GM12878 (cell line): ENCODE data around the gene FAM9C. TPM values are rescaled to one million over a fixed set of nuclear protein-coding genes. Genes with fewer than 3 reads are reported as not detected.

Experiments used
- BCL11A ChIP-seq: IDR thresholded peaks from 2 replicates; pipeline ENCODE4 v1.6.1; 2011; ENCODE audit warnings: low read depth, low read length
- BHLHE40 ChIP-seq, 2 experiments: fragments of 450-650 bp in 1 of 2; IDR thresholded peaks; 2 replicates each; pipeline ENCODE4 v1.6.1; 2011 to 2017; ENCODE audit warnings: low read depth in 2 of 2, borderline replicate concordance in 1 of 2, improper control_type of control experiment in 1 of 2, low read length in 1 of 2, mild to moderate bottlenecking in 1 of 2
- BMI1 ChIP-seq: fragments of 450-650 bp; IDR thresholded peaks from 2 replicates; pipeline ENCODE4 v1.6.1; 2016; ENCODE audit warnings: mild to moderate bottlenecking, moderate library complexity, borderline replicate concordance
- CREB1 ChIP-seq: IDR thresholded peaks from 2 replicates; pipeline ENCODE4 v1.6.1; 2012; ENCODE audit warnings: low read depth, mild to moderate bottlenecking, inconsistent platforms
- ELK1 ChIP-seq: IDR thresholded peaks from 2 replicates; pipeline ENCODE4 v1.6.1; 2012; ENCODE audit warnings: low read depth, low read length, improper control_type of control experiment
- GATAD2B ChIP-seq: fragments of 450-650 bp; conservative IDR thresholded peaks from 2 replicates; pipeline ENCODE4 v1.6.1; 2017; ENCODE audit warnings: low read depth, mild to moderate bottlenecking, moderate library complexity
- IKZF2 ChIP-seq, 2 experiments: fragments of 450-650 bp; IDR thresholded peaks; 2 replicates each; pipeline ENCODE4 v1.6.1; 2017; ENCODE audit warnings: mild to moderate bottlenecking in 2 of 2, moderate library complexity in 2 of 2
- IRF3 ChIP-seq: fragments of 450-650 bp; IDR thresholded peaks from 2 replicates; pipeline ENCODE4 v1.6.1; 2014; ENCODE audit warnings: mild to moderate bottlenecking
- KDM1A ChIP-seq: fragments of 200-600 bp; sonication (generic); IDR thresholded peaks from 2 replicates; pipeline ENCODE4 v1.6.1; 2016; ENCODE audit warnings: borderline replicate concordance
- MEF2B ChIP-seq: fragments of 450-650 bp; IDR thresholded peaks from 2 replicates; pipeline ENCODE4 v1.6.1; 2018; ENCODE audit warnings: mild to moderate bottlenecking, moderate library complexity; ENCODE audit not compliant: partially characterized antibody, poor library complexity, severe bottlenecking
- PAX8 ChIP-seq: fragments of 450-650 bp; IDR thresholded peaks from 2 replicates; pipeline ENCODE4 v1.6.1; 2017; ENCODE audit warnings: mild to moderate bottlenecking, moderate library complexity
- POLR2A ChIP-seq: IDR thresholded peaks from 2 replicates; pipeline ENCODE4 v1.6.1; 2011; ENCODE audit warnings: low read depth, mild to moderate bottlenecking, low read length
- POLR2AphosphoS2 ChIP-seq: IDR thresholded peaks from 2 replicates; pipeline ENCODE4 v1.6.1; 2011; ENCODE audit warnings: low read depth, mild to moderate bottlenecking, low read length, improper control_type of control experiment, moderate library complexity
- POU2F2 ChIP-seq: IDR thresholded peaks from 3 replicates; pipeline ENCODE4 v1.6.1; 2011; ENCODE audit warnings: low read depth, mild to moderate bottlenecking, low read length, borderline replicate concordance
- RAD51 ChIP-seq: fragments of 450-650 bp; IDR thresholded peaks from 2 replicates; pipeline ENCODE4 v1.6.1; 2016; ENCODE audit warnings: moderate library complexity, mild to moderate bottlenecking, inconsistent platforms
- RB1 ChIP-seq: fragments of 450-650 bp; formaldehyde crosslinking; IDR thresholded peaks from 2 replicates; pipeline ENCODE4 v1.6.1; 2017; ENCODE audit warnings: mild to moderate bottlenecking, borderline replicate concordance
- RFX5 ChIP-seq: IDR thresholded peaks from 2 replicates; pipeline ENCODE4 v1.6.1; 2011; ENCODE audit warnings: low read depth, low read length, improper control_type of control experiment
- SIN3A ChIP-seq: IDR thresholded peaks from 2 replicates; pipeline ENCODE4 v1.6.1; 2012; ENCODE audit warnings: low read depth, low read length, improper control_type of control experiment
- SKIL ChIP-seq: fragments of 450-650 bp; IDR thresholded peaks from 2 replicates; pipeline ENCODE4 v1.6.1; 2017; ENCODE audit warnings: mild to moderate bottlenecking, low read depth, inconsistent platforms; ENCODE audit not compliant: poor library complexity, severe bottlenecking
- SMAD5 ChIP-seq: IDR thresholded peaks from 2 replicates; pipeline ENCODE4 v1.6.1; 2016; ENCODE audit warnings: antibody characterized with exemption, low read depth
- SREBF1 ChIP-seq: IDR thresholded peaks from 2 replicates; pipeline ENCODE4 v1.6.1; 2012; ENCODE audit warnings: mild to moderate bottlenecking, low read length
- STAT3 ChIP-seq: IDR thresholded peaks from 2 replicates; pipeline ENCODE4 v1.6.1; 2011; ENCODE audit warnings: low read depth, low read length, improper control_type of control experiment
- USF2 ChIP-seq: IDR thresholded peaks from 2 replicates; pipeline ENCODE4 v1.6.1; 2011; ENCODE audit warnings: low read depth, low read length, improper control_type of control experiment, borderline replicate concordance
- WRNIP1 ChIP-seq: IDR thresholded peaks from 2 replicates; pipeline ENCODE4 v1.6.1; 2011; ENCODE audit warnings: low read depth, low read length, improper control_type of control experiment, borderline replicate concordance
- YBX1 ChIP-seq: fragments of 450-650 bp; IDR thresholded peaks from 2 replicates; pipeline ENCODE4 v1.6.1; 2016; ENCODE audit warnings: antibody characterized with exemption
- ZNF274 ChIP-seq: IDR thresholded peaks from one replicate; pipeline ENCODE4 v1.8.0; 2011; ENCODE audit not compliant: insufficient read length, insufficient read depth
- ZNF622 ChIP-seq: fragments of 450-650 bp; IDR thresholded peaks from 2 replicates; pipeline ENCODE4 v1.6.1; 2017; ENCODE audit warnings: mild to moderate bottlenecking, inconsistent platforms
- polyA plus RNA-seq, 11 experiments: library from polyadenylated mRNA; depleted of rRNA in 4 of 11; unstranded in 6 of 11; stranded (reverse) in 5 of 11; fragments of >200 nt; fragmentation: Nextera tagmentation in 4 of 11; fragmentation: Illumina TruSeq in 1 of 11; extraction: Ambion mirVana in 4 of 11; extraction: Trizol in 1 of 11; gene quantifications; 1 replicate in 1 of 11; 2 replicates in 10 of 11; pipeline versions ENCODE4 v1.2.1 to v1.2.3, GENCODE V29; 2011 to 2016; ENCODE audit warnings: inconsistent platforms in 2 of 11, missing spikeins in 2 of 11, low read depth in 1 of 11
- total RNA-seq, 4 experiments: library from RNA; depleted of rRNA in 3 of 4; stranded (reverse); fragments of >200 nt in 3 of 4; fragmentation: Illumina TruSeq in 1 of 4; extraction: Trizol in 1 of 4; gene quantifications; 2 replicates each; pipeline versions ENCODE4 v1.2.1 to v1.2.3, GENCODE V29; 2013 to 2021

Gene FAM9C
- total and polyA plus RNA-seq, 10 of the 15 experiments (the other 5 are each of a cell fraction or from before 2014, with no cell fraction given), result 0.01 to 0.03 TPM; not detected in 8

GRCh38 chrX:12999422-12999821, 45.0 kb downstream of the FAM9C start (continued):
- TF ChIP-seq SKIL (peak; percentile 18), SMAD5 (no peak; the same call in 1 of the 2 replicates), IKZF2 (IDR thresholded peaks at IDR 0.05) (no peak), BMI1 (no peak), IRF3 (no peak), KDM1A (no peak), STAT3 (no peak), SIN3A (no peak), BCL11A (peak; percentile 80; the same call in 1 of the 2 replicates), ELK1 (no peak), CREB1 (peak; percentile 67), POU2F2 (peak; percentile 83; the same call in 2 of the 3 replicates), RAD51 (no peak), POLR2A (0 out of 2 replicates have a peak, but pooled peaks have one; percentile 32), ZNF274 (no peak), RFX5 (no peak), YBX1 (no peak), GATAD2B (no peak), PAX8 (no peak), SREBF1 (no peak), RB1 (no peak), ZNF622 (no peak), USF2 (no peak), WRNIP1 (no peak), BHLHE40 (IDR thresholded peaks at IDR 0.05; ENCODE audit: borderline replicate concordance in 1 of 2, low read depth in 2 of 2, low read length in 1 of 2) (peak in 1 of 2 experiments; percentile 44; a peak in 1 of 4 replicates), POLR2AphosphoS2 (no peak; the same call in 1 of the 2 replicates), MEF2B (no peak)
